SK-N-SH (cell line): Measurements from ENCODE around the gene CXCL16.
"Not testable (repeated sequence)": the region's sequence is repeated elsewhere in the genome, so short reads cannot be mapped to it uniquely, and the experiment has no call there.

Experiments
- EP300 ChIP-seq, 2 experiments: IDR thresholded peaks; 2 replicates each; pipeline versions ENCODE4 v1.4.0 to v1.6.1; 2012; ENCODE audit warnings: borderline replicate concordance in 1 of 2, low read depth in 1 of 2, low read length in 1 of 2
- EZH2phosphoT487 ChIP-seq: fragments of 200-600 bp; sonication (generic); IDR thresholded peaks from 2 replicates; pipeline ENCODE4 v1.6.1; 2017; ENCODE audit warnings: low read depth, mixed run types, mild to moderate bottlenecking, antibody characterized with exemption, moderate library complexity, borderline replicate concordance
- FOXM1 ChIP-seq: IDR thresholded peaks from 2 replicates; pipeline ENCODE4 v1.4.0; 2012; ENCODE audit warnings: low read depth, mild to moderate bottlenecking
- MXI1 ChIP-seq: IDR thresholded peaks from 2 replicates; pipeline ENCODE4 v1.6.1; 2012; ENCODE audit warnings: mild to moderate bottlenecking, low read depth, low read length, improper control_type of control experiment
- RAD21 ChIP-seq: IDR thresholded peaks from 2 replicates; pipeline ENCODE4 v1.6.1; 2012; ENCODE audit warnings: mild to moderate bottlenecking, low read length
- SMC3 ChIP-seq: IDR thresholded peaks from 2 replicates; pipeline ENCODE4 v1.6.1; 2012; ENCODE audit warnings: low read depth, low read length, improper control_type of control experiment
- USF1 ChIP-seq: IDR thresholded peaks from 2 replicates; pipeline ENCODE4 v1.4.0; 2012; ENCODE audit warnings: low read depth, borderline replicate concordance
- TF ChIP-seq, protein P1 (sequence below): fragments of 200-600 bp; sonication (generic); IDR thresholded peaks from 2 replicates; pipeline ENCODE4 v1.6.1; 2017; ENCODE audit warnings: antibody characterized with exemption, mild to moderate bottlenecking, moderate library complexity
- TF ChIP-seq, protein P2 (sequence below): IDR thresholded peaks from 2 replicates; pipeline ENCODE4 v1.6.1; 2012; ENCODE audit warnings: mild to moderate bottlenecking, low read depth, low read length, moderate library complexity
- TF ChIP-seq, protein P3 (sequence below): IDR thresholded peaks from 2 replicates; pipeline ENCODE4 v1.4.0; 2012; ENCODE audit warnings: low read depth

- not testable (repeated sequence) for TF ChIP-seq RAD21; EP300 (IDR thresholded peaks at IDR 0.05; ENCODE audit: borderline replicate concordance in 1 of 2, low read depth in 1 of 2, low read length in 1 of 2); MXI1; SMC3; EZH2phosphoT487; FOXM1; USF1
- TF ChIP-seq, protein P1, sequence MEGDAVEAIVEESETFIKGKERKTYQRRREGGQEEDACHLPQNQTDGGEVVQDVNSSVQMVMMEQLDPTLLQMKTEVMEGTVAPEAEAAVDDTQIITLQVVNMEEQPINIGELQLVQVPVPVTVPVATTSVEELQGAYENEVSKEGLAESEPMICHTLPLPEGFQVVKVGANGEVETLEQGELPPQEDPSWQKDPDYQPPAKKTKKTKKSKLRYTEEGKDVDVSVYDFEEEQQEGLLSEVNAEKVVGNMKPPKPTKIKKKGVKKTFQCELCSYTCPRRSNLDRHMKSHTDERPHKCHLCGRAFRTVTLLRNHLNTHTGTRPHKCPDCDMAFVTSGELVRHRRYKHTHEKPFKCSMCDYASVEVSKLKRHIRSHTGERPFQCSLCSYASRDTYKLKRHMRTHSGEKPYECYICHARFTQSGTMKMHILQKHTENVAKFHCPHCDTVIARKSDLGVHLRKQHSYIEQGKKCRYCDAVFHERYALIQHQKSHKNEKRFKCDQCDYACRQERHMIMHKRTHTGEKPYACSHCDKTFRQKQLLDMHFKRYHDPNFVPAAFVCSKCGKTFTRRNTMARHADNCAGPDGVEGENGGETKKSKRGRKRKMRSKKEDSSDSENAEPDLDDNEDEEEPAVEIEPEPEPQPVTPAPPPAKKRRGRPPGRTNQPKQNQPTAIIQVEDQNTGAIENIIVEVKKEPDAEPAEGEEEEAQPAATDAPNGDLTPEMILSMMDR: not testable (repeated sequence)
- TF ChIP-seq, protein P2, sequence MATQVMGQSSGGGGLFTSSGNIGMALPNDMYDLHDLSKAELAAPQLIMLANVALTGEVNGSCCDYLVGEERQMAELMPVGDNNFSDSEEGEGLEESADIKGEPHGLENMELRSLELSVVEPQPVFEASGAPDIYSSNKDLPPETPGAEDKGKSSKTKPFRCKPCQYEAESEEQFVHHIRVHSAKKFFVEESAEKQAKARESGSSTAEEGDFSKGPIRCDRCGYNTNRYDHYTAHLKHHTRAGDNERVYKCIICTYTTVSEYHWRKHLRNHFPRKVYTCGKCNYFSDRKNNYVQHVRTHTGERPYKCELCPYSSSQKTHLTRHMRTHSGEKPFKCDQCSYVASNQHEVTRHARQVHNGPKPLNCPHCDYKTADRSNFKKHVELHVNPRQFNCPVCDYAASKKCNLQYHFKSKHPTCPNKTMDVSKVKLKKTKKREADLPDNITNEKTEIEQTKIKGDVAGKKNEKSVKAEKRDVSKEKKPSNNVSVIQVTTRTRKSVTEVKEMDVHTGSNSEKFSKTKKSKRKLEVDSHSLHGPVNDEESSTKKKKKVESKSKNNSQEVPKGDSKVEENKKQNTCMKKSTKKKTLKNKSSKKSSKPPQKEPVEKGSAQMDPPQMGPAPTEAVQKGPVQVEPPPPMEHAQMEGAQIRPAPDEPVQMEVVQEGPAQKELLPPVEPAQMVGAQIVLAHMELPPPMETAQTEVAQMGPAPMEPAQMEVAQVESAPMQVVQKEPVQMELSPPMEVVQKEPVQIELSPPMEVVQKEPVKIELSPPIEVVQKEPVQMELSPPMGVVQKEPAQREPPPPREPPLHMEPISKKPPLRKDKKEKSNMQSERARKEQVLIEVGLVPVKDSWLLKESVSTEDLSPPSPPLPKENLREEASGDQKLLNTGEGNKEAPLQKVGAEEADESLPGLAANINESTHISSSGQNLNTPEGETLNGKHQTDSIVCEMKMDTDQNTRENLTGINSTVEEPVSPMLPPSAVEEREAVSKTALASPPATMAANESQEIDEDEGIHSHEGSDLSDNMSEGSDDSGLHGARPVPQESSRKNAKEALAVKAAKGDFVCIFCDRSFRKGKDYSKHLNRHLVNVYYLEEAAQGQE: not testable (repeated sequence)
- TF ChIP-seq, protein P3, sequence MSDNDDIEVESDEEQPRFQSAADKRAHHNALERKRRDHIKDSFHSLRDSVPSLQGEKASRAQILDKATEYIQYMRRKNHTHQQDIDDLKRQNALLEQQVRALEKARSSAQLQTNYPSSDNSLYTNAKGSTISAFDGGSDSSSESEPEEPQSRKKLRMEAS: not testable (repeated sequence)
Observed at GRCh38 chr17:4699401-4700056, 40.2 kb downstream of the CXCL16 start.
